HepG2 (cell line): Measurements from ENCODE around the gene SH3GLB2. TPM values are rescaled to one million over a fixed set of nuclear protein-coding genes. Genes with fewer than 3 reads are reported as not detected.

Experiments
- ARNTL ChIP-seq: sonication (generic); formaldehyde crosslinking; IDR thresholded peaks from 2 replicates; pipeline ENCODE4 v1.4.0; 2020; ENCODE audit warnings: mild to moderate bottlenecking, missing genetic modification reagents
- CHD4 ChIP-seq: fragments of 200-600 bp; sonication (generic); IDR thresholded peaks from 2 replicates; pipeline ENCODE4 v1.7.0; 2017; ENCODE audit warnings: mild to moderate bottlenecking, low read length, borderline replicate concordance
- DNMT1 ChIP-seq: sonication (generic); formaldehyde crosslinking; IDR thresholded peaks from 2 replicates; pipeline ENCODE4 v1.5.1; 2020; ENCODE audit warnings: mild to moderate bottlenecking, missing genetic modification reagents
- ELF1 ChIP-seq: sonication (generic); formaldehyde crosslinking; IDR thresholded peaks from 2 replicates; pipeline ENCODE4 v1.4.0; 2020; ENCODE audit warnings: missing genetic modification reagents
- JUND ChIP-seq: sonication (generic); formaldehyde crosslinking; IDR thresholded peaks from 2 replicates; pipeline ENCODE4 v1.8.0; 2022; ENCODE audit warnings: mild to moderate bottlenecking, missing genetic modification reagents
- KAT7 ChIP-seq: IDR thresholded peaks from 2 replicates; pipeline ENCODE4 v1.6.1; 2018; ENCODE audit warnings: borderline replicate concordance, missing compliant biosample characterization
- KDM3A ChIP-seq: IDR thresholded peaks from 2 replicates; pipeline ENCODE4 v1.6.1; 2018; ENCODE audit warnings: low read depth, missing compliant biosample characterization
- MAFK ChIP-seq, 2 experiments: IDR thresholded peaks in 1 of 2; conservative IDR thresholded peaks in 1 of 2; 2 replicates each; pipeline ENCODE4 v1.6.1; 2011; ENCODE audit warnings: improper control_type of control experiment in 2 of 2, low read length in 2 of 2
- NFYC ChIP-seq: IDR thresholded peaks from 2 replicates; pipeline ENCODE4 v1.6.1; 2016; ENCODE audit warnings: missing genetic modification reagents, missing compliant biosample characterization
- NR2C2 ChIP-seq: sonication (generic); formaldehyde crosslinking; IDR thresholded peaks from 2 replicates; pipeline ENCODE4 v1.4.0; 2020; ENCODE audit warnings: missing genetic modification reagents, mild to moderate bottlenecking, moderate library complexity, borderline replicate concordance
- PAF1 ChIP-seq: IDR thresholded peaks from 2 replicates; pipeline ENCODE4 v1.6.1; 2016; ENCODE audit warnings: missing genetic modification reagents, missing compliant biosample characterization
- PITX1 ChIP-seq: sonication (generic); formaldehyde crosslinking; IDR thresholded peaks from 2 replicates; pipeline ENCODE4 v1.5.1; 2020; ENCODE audit warnings: mild to moderate bottlenecking, missing genetic modification reagents
- REPIN1 ChIP-seq: sonication (generic); formaldehyde crosslinking; IDR thresholded peaks from 2 replicates; pipeline ENCODE4 v1.8.0; 2022; ENCODE audit warnings: missing genetic modification reagents, low read depth, mild to moderate bottlenecking, borderline replicate concordance
- RXRA ChIP-seq: sonication (generic); formaldehyde crosslinking; IDR thresholded peaks from 2 replicates; pipeline ENCODE4 v1.5.1; 2020; ENCODE audit warnings: missing genetic modification reagents
- SALL1 ChIP-seq: sonication (generic); formaldehyde crosslinking; IDR thresholded peaks from 2 replicates; pipeline ENCODE4 v1.8.0; 2022; ENCODE audit warnings: mild to moderate bottlenecking, missing genetic modification reagents
- ZBTB7A ChIP-seq: sonication (generic); formaldehyde crosslinking; IDR thresholded peaks from 2 replicates; pipeline ENCODE4 v1.8.0; 2022; ENCODE audit warnings: mild to moderate bottlenecking, missing genetic modification reagents
- ZFP90 ChIP-seq: sonication (generic); formaldehyde crosslinking; IDR thresholded peaks from 2 replicates; pipeline ENCODE4 v1.8.0; 2022; ENCODE audit warnings: missing genetic modification reagents, mild to moderate bottlenecking, inconsistent platforms, borderline replicate concordance
- ZNF431 ChIP-seq: sonication (generic); formaldehyde crosslinking; IDR thresholded peaks from 2 replicates; pipeline ENCODE4 v1.9.0; 2022; ENCODE audit warnings: missing genetic modification reagents, low read depth, mild to moderate bottlenecking, borderline replicate concordance
- ZNF496 ChIP-seq: sonication (generic); formaldehyde crosslinking; IDR thresholded peaks from 2 replicates; pipeline ENCODE4 v1.8.1; 2023; ENCODE audit warnings: mild to moderate bottlenecking, moderate library complexity, missing genetic modification reagents; ENCODE audit not compliant: insufficient replicate concordance
- ZNF543 ChIP-seq: sonication (generic); formaldehyde crosslinking; IDR thresholded peaks from 2 replicates; pipeline ENCODE4 v1.4.0; 2020; ENCODE audit warnings: mild to moderate bottlenecking, missing genetic modification reagents
- ZNF557 ChIP-seq: sonication (generic); formaldehyde crosslinking; IDR thresholded peaks from 2 replicates; pipeline ENCODE4 v1.4.0; 2020; ENCODE audit warnings: missing genetic modification reagents
- ZNF605 ChIP-seq: sonication (generic); formaldehyde crosslinking; IDR thresholded peaks from 2 replicates; pipeline ENCODE4 v1.8.0; 2022; ENCODE audit warnings: mild to moderate bottlenecking, missing genetic modification reagents
- polyA plus RNA-seq, 8 experiments: library from polyadenylated mRNA; depleted of rRNA in 3 of 8; stranded (reverse) in 7 of 8; unstranded in 1 of 8; fragments of >200 nt; fragmentation: Illumina TruSeq in 4 of 8; extraction: Trizol in 4 of 8; gene quantifications; 2 replicates each; pipeline versions ENCODE4 v1.2.1 to v1.2.3, GENCODE V29; 2011 to 2016; ENCODE audit warnings: low read depth in 4 of 8, missing spikeins in 1 of 8, mixed read lengths in 1 of 8; ENCODE audit not compliant: insufficient read depth in 1 of 8
- total RNA-seq, 5 experiments: library from RNA; depleted of rRNA; stranded (reverse); fragments of >200 nt; fragmentation: Illumina TruSeq; extraction: Trizol; gene quantifications; 2 replicates each; pipeline ENCODE4 v1.2.3, GENCODE V29; 2016; ENCODE audit warnings: low read depth in 1 of 5
- TF ChIP-seq, protein P1 (sequence below): IDR thresholded peaks from 2 replicates; pipeline ENCODE4 v1.6.1; 2016; ENCODE audit warnings: missing compliant biosample characterization, missing genetic modification reagents, borderline replicate concordance
- TF ChIP-seq, protein P2 (sequence below): sonication (generic); formaldehyde crosslinking; IDR thresholded peaks from 2 replicates; pipeline ENCODE4 v1.4.0; 2020; ENCODE audit warnings: missing genetic modification reagents
- TF ChIP-seq, protein P3 (sequence below): sonication (generic); formaldehyde crosslinking; IDR thresholded peaks from 2 replicates; pipeline ENCODE4 v1.4.0; 2020; ENCODE audit warnings: missing genetic modification reagents, borderline replicate concordance
- TF ChIP-seq, protein P4 (sequence below): sonication (generic); formaldehyde crosslinking; IDR thresholded peaks from 2 replicates; pipeline ENCODE4 v1.8.0; 2022; ENCODE audit warnings: mild to moderate bottlenecking, missing genetic modification reagents, borderline replicate concordance

Gene SH3GLB2
- total and polyA plus RNA-seq, 2 of the 13 experiments (the other 11 are each of a cell fraction or from before 2014, with no cell fraction given), result 24.0 to 40.6 TPM

DNA sequence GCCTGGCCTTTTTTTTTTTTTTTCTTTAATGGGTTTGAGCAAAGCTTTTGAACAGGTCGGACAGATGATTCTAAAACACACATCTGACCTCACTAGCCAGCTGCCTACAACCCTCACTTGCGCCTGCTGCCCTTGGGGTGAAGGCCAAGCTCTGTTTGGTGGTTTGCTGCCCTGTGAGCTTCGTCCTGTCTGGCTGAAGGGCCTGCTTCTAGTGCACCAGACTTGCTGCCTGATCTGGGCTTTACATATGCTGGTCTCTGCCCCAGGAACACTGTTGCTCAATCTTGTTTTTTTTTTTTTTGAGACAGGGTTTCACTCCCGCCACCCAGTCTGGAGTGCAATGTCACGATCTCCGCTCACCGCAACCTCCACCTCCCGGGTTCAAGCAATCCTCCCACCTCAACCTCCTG, 36.4 kb upstream of the SH3GLB2 start (continued):
- TF ChIP-seq ZBTB7A, result no peak
- TF ChIP-seq SALL1 (CRISPR knock-in tag), result peak; percentile 79
- peak; percentile 76 for TF ChIP-seq ZNF605 (CRISPR knock-in tag)
- TF ChIP-seq PAF1 (CRISPR knock-in tag), result no peak
- TF ChIP-seq ELF1 (CRISPR knock-in tag), result 0 out of 2 replicates have a peak, but pooled peaks have one; percentile 19
- TF ChIP-seq, protein P1, sequence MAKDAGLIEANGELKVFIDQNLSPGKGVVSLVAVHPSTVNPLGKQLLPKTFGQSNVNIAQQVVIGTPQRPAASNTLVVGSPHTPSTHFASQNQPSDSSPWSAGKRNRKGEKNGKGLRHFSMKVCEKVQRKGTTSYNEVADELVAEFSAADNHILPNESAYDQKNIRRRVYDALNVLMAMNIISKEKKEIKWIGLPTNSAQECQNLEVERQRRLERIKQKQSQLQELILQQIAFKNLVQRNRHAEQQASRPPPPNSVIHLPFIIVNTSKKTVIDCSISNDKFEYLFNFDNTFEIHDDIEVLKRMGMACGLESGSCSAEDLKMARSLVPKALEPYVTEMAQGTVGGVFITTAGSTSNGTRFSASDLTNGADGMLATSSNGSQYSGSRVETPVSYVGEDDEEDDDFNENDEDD (CRISPR knock-in tag), result peak; percentile 71; the same call in 1 of the 2 replicates
- TF ChIP-seq ZNF543 (CRISPR knock-in tag), result 0 out of 2 replicates have a peak, but pooled peaks have one; percentile 62
- no peak for TF ChIP-seq ZNF431
- peak; percentile 74 for TF ChIP-seq ARNTL (CRISPR knock-in tag)
- 0 out of 2 replicates have a peak, but pooled peaks have one; percentile 51 for TF ChIP-seq ZFP90
- no peak for TF ChIP-seq ZNF557 (CRISPR knock-in tag)
- TF ChIP-seq RXRA, result peak; percentile 96
- no peak for TF ChIP-seq DNMT1
- peak; percentile 69; the same call in 1 of the 2 replicates for TF ChIP-seq KAT7
- no peak for TF ChIP-seq ZNF496
- TF ChIP-seq NFYC, result peak; percentile 35
- peak; percentile 38; the same call in 1 of the 2 replicates for TF ChIP-seq CHD4
- TF ChIP-seq PITX1 (CRISPR knock-in tag), result peak; percentile 87; the same call in 1 of the 2 replicates
- TF ChIP-seq, protein P2, sequence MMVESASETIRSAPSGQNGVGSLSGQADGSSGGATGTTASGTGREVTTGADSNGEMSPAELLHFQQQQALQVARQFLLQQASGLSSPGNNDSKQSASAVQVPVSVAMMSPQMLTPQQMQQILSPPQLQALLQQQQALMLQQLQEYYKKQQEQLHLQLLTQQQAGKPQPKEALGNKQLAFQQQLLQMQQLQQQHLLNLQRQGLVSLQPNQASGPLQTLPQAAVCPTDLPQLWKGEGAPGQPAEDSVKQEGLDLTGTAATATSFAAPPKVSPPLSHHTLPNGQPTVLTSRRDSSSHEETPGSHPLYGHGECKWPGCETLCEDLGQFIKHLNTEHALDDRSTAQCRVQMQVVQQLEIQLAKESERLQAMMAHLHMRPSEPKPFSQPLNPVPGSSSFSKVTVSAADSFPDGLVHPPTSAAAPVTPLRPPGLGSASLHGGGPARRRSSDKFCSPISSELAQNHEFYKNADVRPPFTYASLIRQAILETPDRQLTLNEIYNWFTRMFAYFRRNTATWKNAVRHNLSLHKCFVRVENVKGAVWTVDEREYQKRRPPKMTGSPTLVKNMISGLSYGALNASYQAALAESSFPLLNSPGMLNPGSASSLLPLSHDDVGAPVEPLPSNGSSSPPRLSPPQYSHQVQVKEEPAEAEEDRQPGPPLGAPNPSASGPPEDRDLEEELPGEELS (CRISPR knock-in tag), result peak; percentile 65; the same call in 1 of the 2 replicates
- TF ChIP-seq REPIN1 (CRISPR knock-in tag), result peak; percentile 75; the same call in 1 of the 2 replicates
- TF ChIP-seq, protein P3, sequence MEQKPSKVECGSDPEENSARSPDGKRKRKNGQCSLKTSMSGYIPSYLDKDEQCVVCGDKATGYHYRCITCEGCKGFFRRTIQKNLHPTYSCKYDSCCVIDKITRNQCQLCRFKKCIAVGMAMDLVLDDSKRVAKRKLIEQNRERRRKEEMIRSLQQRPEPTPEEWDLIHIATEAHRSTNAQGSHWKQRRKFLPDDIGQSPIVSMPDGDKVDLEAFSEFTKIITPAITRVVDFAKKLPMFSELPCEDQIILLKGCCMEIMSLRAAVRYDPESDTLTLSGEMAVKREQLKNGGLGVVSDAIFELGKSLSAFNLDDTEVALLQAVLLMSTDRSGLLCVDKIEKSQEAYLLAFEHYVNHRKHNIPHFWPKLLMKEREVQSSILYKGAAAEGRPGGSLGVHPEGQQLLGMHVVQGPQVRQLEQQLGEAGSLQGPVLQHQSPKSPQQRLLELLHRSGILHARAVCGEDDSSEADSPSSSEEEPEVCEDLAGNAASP, result peak; percentile 81
- no peak for TF ChIP-seq MAFK (conservative IDR thresholded peaks at IDR 0.05 in 1 of 2, IDR thresholded peaks at IDR 0.05 in 1 of 2; ENCODE audit: low read length in 2 of 2)
- TF ChIP-seq JUND (CRISPR knock-in tag), result 0 out of 2 replicates have a peak, but pooled peaks have one; percentile 20
- peak; percentile 86 for TF ChIP-seq NR2C2
- TF ChIP-seq, protein P4, sequence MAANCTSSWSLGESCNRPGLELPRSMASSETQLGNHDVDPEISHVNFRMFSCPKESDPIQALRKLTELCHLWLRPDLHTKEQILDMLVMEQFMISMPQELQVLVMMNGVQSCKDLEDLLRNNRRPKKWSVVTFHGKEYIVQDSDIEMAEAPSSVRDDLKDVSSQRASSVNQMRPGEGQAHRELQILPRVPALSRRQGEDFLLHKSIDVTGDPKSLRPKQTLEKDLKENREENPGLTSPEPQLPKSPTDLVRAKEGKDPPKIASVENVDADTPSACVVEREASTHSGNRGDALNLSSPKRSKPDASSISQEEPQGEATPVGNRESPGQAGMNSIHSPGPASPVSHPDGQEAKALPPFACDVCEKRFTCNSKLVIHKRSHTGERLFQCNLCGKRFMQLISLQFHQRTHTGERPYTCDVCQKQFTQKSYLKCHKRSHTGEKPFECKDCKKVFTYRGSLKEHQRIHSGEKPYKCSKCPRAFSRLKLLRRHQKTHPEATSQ, result no peak
- 0 out of 2 replicates have a peak, but pooled peaks have one; percentile 36 for TF ChIP-seq KDM3A (CRISPR knock-in tag)
